Measurements from ENCODE around the gene SOHLH1. TPM values are rescaled to one million over a fixed set of nuclear protein-coding genes. Genes with fewer than 3 reads are reported as not detected.

The SOHLH1 gene
- total RNA-seq, 1 donor from 2014 or later, result under 0.01 TPM

DNA sequence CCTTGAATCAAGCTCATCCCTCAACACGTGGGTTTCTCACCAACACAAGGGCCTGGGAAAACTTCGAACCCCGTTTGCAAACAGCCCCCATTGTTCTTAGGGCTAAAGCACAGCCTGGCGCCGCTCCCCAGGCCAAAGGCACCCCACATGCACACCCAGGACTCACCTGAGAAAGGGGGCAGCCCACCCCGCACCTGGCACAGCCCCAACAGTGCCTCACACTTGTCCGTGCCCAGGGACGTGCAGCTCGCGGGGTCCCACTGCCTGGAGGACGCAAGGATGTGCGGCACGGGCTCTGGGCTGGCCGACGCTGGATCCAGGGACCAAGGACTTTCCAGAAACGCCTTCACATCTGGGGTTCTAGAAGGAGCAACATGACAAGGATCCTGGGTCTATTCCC is 2.8 kb downstream of the SOHLH1 start:
- Histone ChIP-seq H3K4me3 (ENCODE audit: low read length in 3 of 3) (no peak overlapping the region), H3K27me3 (ENCODE audit: control insufficient read depth in 3 of 3, insufficient read depth in 3 of 3, low read length in 3 of 3) (peaks cover 20 to 35% (median 27%) of the 10 kb centered on the region in 3 donors)

DNA sequence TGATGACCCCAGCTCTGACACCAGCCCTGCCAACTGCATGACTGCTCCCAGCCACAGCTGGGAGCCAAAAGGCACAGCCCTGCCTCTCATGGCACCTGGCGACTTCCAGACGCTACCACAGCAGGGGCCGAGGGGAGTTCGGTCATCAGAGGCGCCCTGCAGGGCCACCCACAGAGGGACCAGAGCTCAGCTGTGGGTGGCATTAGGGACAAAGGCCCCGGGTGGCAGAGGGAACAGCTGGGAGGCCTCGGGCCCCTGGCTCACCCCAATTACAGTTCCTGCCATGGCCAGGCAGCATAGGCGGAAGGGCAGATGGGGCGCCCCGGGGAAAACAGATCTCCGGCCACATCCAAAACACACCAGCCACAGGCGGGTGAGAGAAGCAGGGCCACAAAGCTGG is 3.6 kb downstream of the SOHLH1 start:
- Histone ChIP-seq H3K27ac (ENCODE audit: low read depth, low read length) (no peak overlapping the region), H3K27me3 (ENCODE audit: control insufficient read depth in 3 of 3, insufficient read depth in 3 of 3, low read length in 3 of 3) (peaks cover 27 to 40% (median 35%) of the 10 kb centered on the region in 3 donors), H3K9ac (ENCODE audit: low read depth in 1 of 3, low read length in 3 of 3) (no peak overlapping the region)

More for the DNA sequence above, 2.8 kb downstream of the SOHLH1 start:
- Histone ChIP-seq H3K36me3 (ENCODE audit: control insufficient read depth in 3 of 3, insufficient read depth in 3 of 3, low read length in 3 of 3) (no peaks in the 10 kb centered on the region), H3K9me3 (ENCODE audit: control insufficient read depth in 3 of 3, low read length in 3 of 3) (no peaks in the 10 kb centered on the region), H3K4me1 (ENCODE audit: control insufficient read depth in 3 of 3, insufficient read depth in 3 of 3, low read length in 3 of 3) (no peaks in the 10 kb centered on the region), H3K9ac (ENCODE audit: low read depth in 1 of 3, low read length in 3 of 3) (no peak overlapping the region), H3K27ac (ENCODE audit: low read depth, low read length) (no peak overlapping the region)

GRCh38 chr9:135695036-135695435 is 4.2 kb downstream of the SOHLH1 start:
- H3K27me3 ChIP-seq (ENCODE audit: control insufficient read depth in 3 of 3, insufficient read depth in 3 of 3, low read length in 3 of 3), result peaks cover 27 to 40% (median 36%) of the 10 kb centered on the region in 3 donors
- no peak overlapping the region for H3K4me3 ChIP-seq (ENCODE audit: low read length in 3 of 3)
- H3K36me3 ChIP-seq (ENCODE audit: control insufficient read depth in 3 of 3, insufficient read depth in 3 of 3, low read length in 3 of 3), result no peaks in the 10 kb centered on the region
- H3K9ac ChIP-seq (ENCODE audit: low read depth in 1 of 3, low read length in 3 of 3), result no peak overlapping the region
- H3K27ac ChIP-seq (ENCODE audit: low read depth, low read length), result no peak overlapping the region
- no peaks in the 10 kb centered on the region for H3K4me1 ChIP-seq (ENCODE audit: control insufficient read depth in 3 of 3, insufficient read depth in 3 of 3, low read length in 3 of 3)
- H3K9me3 ChIP-seq (ENCODE audit: control insufficient read depth in 3 of 3, low read length in 3 of 3), result no peaks in the 10 kb centered on the region

More for the DNA sequence above, 3.6 kb downstream of the SOHLH1 start:
- Histone ChIP-seq H3K9me3 (ENCODE audit: control insufficient read depth in 3 of 3, low read length in 3 of 3) (no peaks in the 10 kb centered on the region), H3K36me3 (ENCODE audit: control insufficient read depth in 3 of 3, insufficient read depth in 3 of 3, low read length in 3 of 3) (no peaks in the 10 kb centered on the region), H3K4me1 (ENCODE audit: control insufficient read depth in 3 of 3, insufficient read depth in 3 of 3, low read length in 3 of 3) (no peaks in the 10 kb centered on the region), H3K4me3 (ENCODE audit: low read length in 3 of 3) (no peak overlapping the region)

DNA sequence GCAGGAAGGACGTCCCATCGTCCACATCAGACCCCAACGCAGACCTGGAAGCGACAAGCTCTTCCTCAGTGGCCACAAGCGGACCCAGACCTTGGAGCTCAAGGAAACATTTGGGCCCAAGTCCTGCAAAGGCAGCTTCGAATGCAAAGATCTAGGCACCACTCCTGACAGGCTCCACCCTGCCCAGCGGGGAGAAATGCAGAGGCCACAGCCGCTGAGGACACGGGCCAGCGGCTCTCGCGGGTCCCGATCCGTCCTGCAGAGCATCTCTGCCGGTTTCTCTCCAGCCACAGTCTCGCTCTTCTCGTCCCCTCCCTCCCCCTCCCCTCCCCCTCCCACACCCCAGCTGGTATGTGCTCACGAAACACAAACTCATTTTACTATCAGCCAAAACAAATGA is 4.9 kb downstream of the SOHLH1 start:
- Histone ChIP-seq H3K27me3 (ENCODE audit: control insufficient read depth in 3 of 3, insufficient read depth in 3 of 3, low read length in 3 of 3) (peaks cover 27 to 43% (median 36%) of the 10 kb centered on the region in 3 donors), H3K36me3 (ENCODE audit: control insufficient read depth in 3 of 3, insufficient read depth in 3 of 3, low read length in 3 of 3) (no peaks in the 10 kb centered on the region), H3K4me1 (ENCODE audit: control insufficient read depth in 3 of 3, insufficient read depth in 3 of 3, low read length in 3 of 3) (no peaks in the 10 kb centered on the region), H3K9me3 (ENCODE audit: control insufficient read depth in 3 of 3, low read length in 3 of 3) (no peaks in the 10 kb centered on the region), H3K27ac (ENCODE audit: low read depth, low read length) (no peak overlapping the region), H3K9ac (ENCODE audit: low read depth in 1 of 3, low read length in 3 of 3) (no peak overlapping the region), H3K4me3 (ENCODE audit: low read length in 3 of 3) (no peak overlapping the region)

DNA sequence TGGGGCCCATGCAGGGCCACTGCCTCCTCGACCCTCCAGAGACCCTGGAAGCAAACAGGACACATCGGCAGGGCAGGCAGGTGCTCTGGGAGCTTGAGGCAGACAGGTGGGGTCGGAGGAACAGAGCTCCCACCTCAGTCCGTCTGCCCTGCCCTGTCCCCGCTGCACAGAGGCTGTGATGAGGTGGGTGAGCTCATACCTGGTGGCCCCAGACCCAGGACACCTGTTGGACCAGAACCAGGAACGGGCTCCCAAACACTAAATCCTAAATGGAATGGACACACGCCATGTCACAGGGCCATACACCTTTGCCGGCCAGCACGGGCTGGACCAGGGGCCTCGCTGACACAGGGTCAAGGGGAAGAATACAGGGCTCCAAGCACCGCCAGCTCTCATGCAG is 5.5 kb downstream of the SOHLH1 start:
- Histone ChIP-seq H3K27me3 (ENCODE audit: control insufficient read depth in 3 of 3, insufficient read depth in 3 of 3, low read length in 3 of 3) (peaks cover 27 to 49% (median 38%) of the 10 kb centered on the region in 3 donors), H3K9me3 (ENCODE audit: control insufficient read depth in 3 of 3, low read length in 3 of 3) (no peaks in the 10 kb centered on the region), H3K4me3 (ENCODE audit: low read length in 3 of 3) (no peak overlapping the region), H3K4me1 (ENCODE audit: control insufficient read depth in 3 of 3, insufficient read depth in 3 of 3, low read length in 3 of 3) (no peaks in the 10 kb centered on the region), H3K36me3 (ENCODE audit: control insufficient read depth in 3 of 3, insufficient read depth in 3 of 3, low read length in 3 of 3) (no peaks in the 10 kb centered on the region), H3K9ac (ENCODE audit: low read depth in 1 of 3, low read length in 3 of 3) (no peak overlapping the region), H3K27ac (ENCODE audit: low read depth, low read length) (no peak overlapping the region)

DNA sequence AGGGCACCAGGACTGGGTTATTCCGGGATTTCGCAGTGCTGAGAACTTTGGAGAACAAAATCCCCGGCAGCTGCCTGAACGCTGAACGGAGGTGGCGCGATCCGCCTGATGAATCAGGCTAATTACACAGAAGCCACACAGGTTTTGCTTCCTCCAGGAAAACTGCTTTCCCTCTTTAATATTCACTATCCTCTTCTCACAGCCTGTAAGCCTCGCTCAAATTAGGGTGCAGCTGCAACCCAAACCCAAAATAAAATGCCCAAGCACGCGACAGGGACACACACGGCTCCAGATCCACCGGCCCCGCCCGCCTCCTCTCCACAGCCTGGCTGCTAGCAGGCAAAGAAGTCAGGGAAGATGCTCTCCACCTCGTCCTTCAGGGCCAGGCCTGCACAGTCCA is 6.0 kb downstream of the SOHLH1 start:
- Histone ChIP-seq H3K27ac (ENCODE audit: low read depth, low read length) (no peak overlapping the region), H3K9ac (ENCODE audit: low read depth in 1 of 3, low read length in 3 of 3) (no peak overlapping the region), H3K9me3 (ENCODE audit: control insufficient read depth in 3 of 3, low read length in 3 of 3) (no peaks in the 10 kb centered on the region), H3K4me3 (ENCODE audit: low read length in 3 of 3) (no peak overlapping the region), H3K4me1 (ENCODE audit: control insufficient read depth in 3 of 3, insufficient read depth in 3 of 3, low read length in 3 of 3) (no peaks in the 10 kb centered on the region), H3K36me3 (ENCODE audit: control insufficient read depth in 3 of 3, insufficient read depth in 3 of 3, low read length in 3 of 3) (no peaks in the 10 kb centered on the region), H3K27me3 (ENCODE audit: control insufficient read depth in 3 of 3, insufficient read depth in 3 of 3, low read length in 3 of 3) (peaks cover 27 to 52% (median 43%) of the 10 kb centered on the region in 3 donors)

DNA sequence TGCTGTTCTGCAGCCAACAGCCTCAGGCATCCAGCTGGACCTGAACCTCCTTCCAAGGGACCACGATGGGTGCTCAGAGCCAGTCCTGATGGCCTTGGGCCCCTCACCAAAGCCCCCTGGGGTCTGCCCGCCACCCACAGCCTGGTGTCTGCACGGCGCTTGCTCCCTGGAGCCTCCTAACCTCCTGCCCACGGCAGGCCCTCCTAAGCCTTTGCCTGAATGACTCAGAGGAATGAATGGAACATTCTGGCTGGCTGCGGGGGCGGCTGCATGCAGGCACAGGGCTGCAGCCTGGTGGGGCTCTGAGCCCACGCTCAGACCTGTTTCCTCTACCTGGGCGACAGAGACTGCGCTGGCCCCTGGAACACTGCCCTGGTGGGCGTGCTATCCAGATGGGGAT is 6.9 kb downstream of the SOHLH1 start:
- Histone ChIP-seq H3K9ac (ENCODE audit: low read depth in 1 of 3, low read length in 3 of 3) (no peak overlapping the region), H3K4me3 (ENCODE audit: low read length in 3 of 3) (no peak overlapping the region), H3K9me3 (ENCODE audit: control insufficient read depth in 3 of 3, low read length in 3 of 3) (no peaks in the 10 kb centered on the region), H3K27me3 (ENCODE audit: control insufficient read depth in 3 of 3, insufficient read depth in 3 of 3, low read length in 3 of 3) (peaks cover 27 to 58% (median 47%) of the 10 kb centered on the region in 3 donors), H3K36me3 (ENCODE audit: control insufficient read depth in 3 of 3, insufficient read depth in 3 of 3, low read length in 3 of 3) (no peaks in the 10 kb centered on the region), H3K4me1 (ENCODE audit: control insufficient read depth in 3 of 3, insufficient read depth in 3 of 3, low read length in 3 of 3) (no peaks in the 10 kb centered on the region), H3K27ac (ENCODE audit: low read depth, low read length) (no peak overlapping the region)

DNA sequence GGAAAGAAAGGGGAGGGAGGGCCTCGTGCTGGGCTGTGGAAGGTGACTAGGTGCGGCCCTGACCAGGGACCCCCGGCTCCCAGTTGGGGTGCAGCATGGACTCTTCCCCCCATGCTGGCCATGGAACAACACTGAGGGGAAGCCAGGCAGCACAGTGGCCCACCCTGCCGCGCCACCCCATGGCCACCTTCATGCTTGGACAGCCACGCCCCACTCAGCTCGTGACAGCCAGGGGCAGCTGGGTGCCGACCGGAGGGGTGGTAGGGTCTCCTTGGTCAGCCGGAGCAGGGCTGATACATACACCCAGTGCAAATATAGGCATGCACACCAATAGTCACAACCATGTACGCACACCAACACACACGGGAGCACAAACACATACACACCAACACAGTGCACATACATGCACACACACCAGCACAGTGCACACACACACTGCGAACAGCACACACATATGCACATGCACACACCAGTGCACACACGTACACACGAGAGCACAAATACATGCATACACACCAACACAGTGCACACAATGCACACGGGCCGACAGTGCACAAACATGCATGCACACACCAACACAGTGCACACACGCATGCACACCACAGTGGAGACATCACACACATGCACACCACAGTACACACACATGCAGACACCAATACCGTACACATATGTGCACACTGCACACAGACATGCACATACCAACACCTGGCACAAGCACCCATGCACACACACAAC is 8.3 kb downstream of the SOHLH1 start:
- Histone ChIP-seq H3K4me3 (ENCODE audit: low read length in 3 of 3) (no peak overlapping the region), H3K9me3 (ENCODE audit: control insufficient read depth in 3 of 3, low read length in 3 of 3) (no peaks in the 10 kb centered on the region), H3K36me3 (ENCODE audit: control insufficient read depth in 3 of 3, insufficient read depth in 3 of 3, low read length in 3 of 3) (no peaks in the 10 kb centered on the region), H3K27me3 (ENCODE audit: control insufficient read depth in 3 of 3, insufficient read depth in 3 of 3, low read length in 3 of 3) (peaks cover 27 to 54% (median 51%) of the 10 kb centered on the region in 3 donors), H3K4me1 (ENCODE audit: control insufficient read depth in 3 of 3, insufficient read depth in 3 of 3, low read length in 3 of 3) (no peaks in the 10 kb centered on the region), H3K27ac (ENCODE audit: low read depth, low read length) (no peak overlapping the region), H3K9ac (ENCODE audit: low read depth in 1 of 3, low read length in 3 of 3) (no peak overlapping the region)

DNA sequence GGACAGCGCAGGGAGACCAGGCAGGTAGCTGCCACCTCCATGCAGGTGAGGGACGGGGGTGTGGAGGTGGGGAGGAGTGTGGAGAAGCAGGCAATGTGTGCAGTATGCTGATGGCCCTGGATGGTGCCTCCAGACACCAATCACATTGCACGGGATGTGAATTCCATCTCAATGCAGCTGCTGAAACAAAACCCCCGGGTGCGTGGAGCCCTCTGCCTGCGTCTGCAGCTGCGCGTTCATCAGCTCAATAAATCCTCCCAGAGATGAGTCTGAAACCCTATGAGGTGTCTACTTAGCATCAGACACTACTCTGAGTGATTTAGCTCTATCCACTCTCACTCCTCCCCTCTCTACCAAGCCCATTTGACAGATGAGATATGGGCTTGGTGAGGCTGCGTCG is 10.3 kb downstream of the SOHLH1 start:
- Histone ChIP-seq H3K27me3 (ENCODE audit: control insufficient read depth in 3 of 3, insufficient read depth in 3 of 3, low read length in 3 of 3) (peaks cover 30 to 56% (median 50%) of the 10 kb centered on the region in 3 donors), H3K4me1 (ENCODE audit: control insufficient read depth in 3 of 3, insufficient read depth in 3 of 3, low read length in 3 of 3) (no peaks in the 10 kb centered on the region), H3K27ac (ENCODE audit: low read depth, low read length) (no peak overlapping the region), H3K36me3 (ENCODE audit: control insufficient read depth in 3 of 3, insufficient read depth in 3 of 3, low read length in 3 of 3) (no peaks in the 10 kb centered on the region), H3K9me3 (ENCODE audit: control insufficient read depth in 3 of 3, low read length in 3 of 3) (no peaks in the 10 kb centered on the region), H3K9ac (ENCODE audit: low read depth in 1 of 3, low read length in 3 of 3) (no peak overlapping the region), H3K4me3 (ENCODE audit: low read length in 3 of 3) (no peak overlapping the region)

- Histone ChIP-seq H3K9ac (ENCODE audit: low read depth in 1 of 3, low read length in 3 of 3) (no peak overlapping the region), H3K27me3 (ENCODE audit: control insufficient read depth in 3 of 3, insufficient read depth in 3 of 3, low read length in 3 of 3) (peaks cover 19 to 62% (median 53%) of the 10 kb centered on the region in 3 donors), H3K4me1 (ENCODE audit: control insufficient read depth in 3 of 3, insufficient read depth in 3 of 3, low read length in 3 of 3) (no peaks in the 10 kb centered on the region), H3K9me3 (ENCODE audit: control insufficient read depth in 3 of 3, low read length in 3 of 3) (no peaks in the 10 kb centered on the region), H3K27ac (ENCODE audit: low read depth, low read length) (no peak overlapping the region), H3K36me3 (ENCODE audit: control insufficient read depth in 3 of 3, insufficient read depth in 3 of 3, low read length in 3 of 3) (no peaks in the 10 kb centered on the region), H3K4me3 (ENCODE audit: low read length in 3 of 3) (no peak overlapping the region)
These were observed 12.1 kb downstream of the SOHLH1 start for GRCh38 chr9:135687216-135687615.
